ENCODE results near the gene GPR68.

DNA sequence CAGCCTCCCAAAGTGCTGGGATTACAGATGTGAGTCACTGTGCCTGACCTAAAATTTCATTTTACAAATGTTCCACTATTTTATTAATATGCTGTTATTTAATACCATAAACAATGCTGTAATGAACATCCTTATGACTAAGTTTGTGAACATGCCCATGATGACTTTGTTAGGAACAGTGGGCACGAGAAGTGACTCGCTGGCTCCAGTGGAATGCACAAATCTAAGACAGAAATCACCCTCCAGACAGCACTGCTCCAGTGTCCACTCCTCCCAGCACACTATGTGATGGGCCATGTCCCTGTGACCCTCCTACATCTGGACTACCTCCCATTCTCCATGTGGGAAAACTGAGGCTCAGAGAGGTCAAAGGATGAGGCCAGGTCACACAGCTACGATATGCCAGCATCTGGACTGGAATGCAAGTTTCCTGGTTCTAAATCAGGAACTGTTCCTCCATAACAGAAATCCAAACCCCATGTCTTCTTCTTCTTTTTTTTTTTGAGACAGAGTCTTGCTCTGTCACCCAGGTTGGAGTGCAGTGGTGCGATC is 57.9 kb downstream of the GPR68 start:
- TF ChIP-seq MYNN (tag by site-specific recombination; IDR thresholded peaks at IDR 0.05; ENCODE audit: borderline replicate concordance) (no peak), ZNF558 (tag by site-specific recombination; IDR thresholded peaks at IDR 0.05) (no peak), ZNF621 (tag by site-specific recombination; IDR thresholded peaks at IDR 0.05) (no peak), REST (tag by site-specific recombination; IDR thresholded peaks at IDR 0.05) (no peak), CTCF (tag by site-specific recombination; IDR thresholded peaks at IDR 0.05) (no peak), ZBTB7A (tag by site-specific recombination; IDR thresholded peaks at IDR 0.05; ENCODE audit: low read depth) (no peak), ZNF140 (tag by site-specific recombination; IDR thresholded peaks at IDR 0.05) (no peak)
